Endometrial microvascular endothelial cells (primary cell): Measurements from ENCODE around the gene VSTM5. TPM values are rescaled to one million over a fixed set of nuclear protein-coding genes. Genes with fewer than 3 reads are reported as not detected.

Source experiments
- total RNA-seq: library from RNA; depleted of rRNA; stranded (reverse); fragments of >200 nt; gene quantifications from one replicate; pipeline ENCODE4 v1.2.3, GENCODE V29; 2015; ENCODE audit errors: inconsistent ontology term

The VSTM5 gene
- total RNA-seq, 1 donor from 2014 or later, result not detected

Other genes starting within 250 kb of the VSTM5 start
- 14.9 TPM for gene CEP295, start 188.9 kb downstream of the VSTM5 start, total RNA-seq
- gene TAF1D, start 109.1 kb downstream of the VSTM5 start, total RNA-seq, result 144 TPM
- gene C11orf54, start 108.9 kb downstream of the VSTM5 start, total RNA-seq, result 10.0 TPM
- 30.4 TPM for gene MED17, start 66.3 kb downstream of the VSTM5 start, total RNA-seq
- not detected for gene HEPHL1, start 170.7 kb upstream of the VSTM5 start, total RNA-seq